Prostate gland (tissue), 2 donors: ENCODE results near the gene HLA-DQB1. TPM values are rescaled to one million over a fixed set of nuclear protein-coding genes. Genes with fewer than 3 reads are reported as not detected.

ENCODE experiments used
- DNase-seq: peaks from one replicate; pipeline ENCODE4 v3.0.0-alpha.2; 2019; ENCODE audit warnings: low spot score
- H3K27ac ChIP-seq, 2 donors: fragments of 200-600 bp; sonication (generic); 2 replicates each; pipeline ENCODE4 v1.5.1; 2017 to 2019
- H3K27me3 ChIP-seq: fragments of 200-600 bp; sonication (generic); replicated peaks from 2 replicates; pipeline ENCODE4 v1.5.1; 2019; ENCODE audit not compliant: insufficient read depth
- H3K36me3 ChIP-seq, 2 donors: fragments of 200-600 bp; sonication (generic); 1 replicate in 1 of 2; 2 replicates in 1 of 2; pipeline versions ENCODE4 v1.5.1 to v1.8.1; 2017 to 2019
- H3K4me1 ChIP-seq: fragments of 200-600 bp; sonication (generic); replicated peaks from 2 replicates; pipeline ENCODE4 v1.5.1; 2019
- H3K4me3 ChIP-seq, 2 donors: fragments of 200-600 bp; sonication (generic); 2 replicates each; pipeline ENCODE4 v1.5.1; 2017 to 2019
- H3K9me3 ChIP-seq: fragments of 200-600 bp; sonication (generic); 2 replicates; pipeline ENCODE4 v1.5.1; 2017
- POLR2A ChIP-seq: fragments of 450-650 bp; IDR thresholded peaks from one replicate; pipeline ENCODE4 v1.6.1; 2016; ENCODE audit warnings: antibody characterized with exemption, mild to moderate bottlenecking
- POLR2AphosphoS5 ChIP-seq: sonication (generic); formaldehyde crosslinking; IDR thresholded peaks from one replicate; pipeline ENCODE4 v1.6.1; 2017; ENCODE audit warnings: antibody characterized with exemption
- WGBS: methylation state at CpG from one replicate; pipeline ENCODE4 v1.1.5; 2018; 5-methylcytosine and 5-hydroxymethylcytosine counted together
- intact Hi-C: fragments of 100-400 bp; cut with DNase I; formaldehyde crosslinking; loops from one replicate; pipeline ENCODE4 v1.14.2; 2022
- total RNA-seq, 2 donors: library from RNA; depleted of rRNA; stranded (reverse); fragments of >200 nt; gene quantifications; one replicate each; pipeline ENCODE4 v1.1.0, GENCODE V29; 2016
- TF ChIP-seq, protein P1 (sequence below), 4 experiments: fragments of 200-600 bp in 2 of 4; fragments of 450-650 bp in 2 of 4; sonication (generic) in 2 of 4; IDR thresholded peaks; 1 replicate in 3 of 4; 2 replicates in 1 of 4; pipeline ENCODE4 v1.5.1; 2016 to 2019; ENCODE audit warnings: antibody characterized with exemption in 4 of 4, mild to moderate bottlenecking in 2 of 4, moderate library complexity in 2 of 4

Gene HLA-DQB1
- total RNA-seq, 2 donors from 2014 or later, result 1.0 to 3.0 TPM

DNA sequence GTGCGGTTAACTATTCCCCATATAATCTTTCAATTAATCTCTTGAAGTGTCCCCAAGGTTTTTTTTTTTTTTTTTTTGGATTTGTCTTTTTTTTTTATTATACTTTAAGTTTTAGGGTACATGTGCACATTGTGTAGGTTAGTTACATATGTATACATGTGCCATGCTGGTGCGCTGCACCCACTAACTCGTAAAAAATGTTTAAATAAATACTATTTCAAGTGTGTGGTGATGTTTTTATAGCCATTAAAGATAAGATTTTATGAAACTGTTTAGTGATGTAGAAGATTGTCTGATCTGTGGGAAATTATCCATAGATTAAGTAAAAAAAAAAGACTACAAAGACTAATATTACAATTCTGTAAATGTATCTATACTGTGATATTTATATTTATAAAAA, 41.9 kb downstream of the HLA-DQB1 start:
- WGBS, result 0% methylated on average over 1 of the region's 3 CpGs
- TF ChIP-seq POLR2A, result no peak
- TF ChIP-seq, protein P1, sequence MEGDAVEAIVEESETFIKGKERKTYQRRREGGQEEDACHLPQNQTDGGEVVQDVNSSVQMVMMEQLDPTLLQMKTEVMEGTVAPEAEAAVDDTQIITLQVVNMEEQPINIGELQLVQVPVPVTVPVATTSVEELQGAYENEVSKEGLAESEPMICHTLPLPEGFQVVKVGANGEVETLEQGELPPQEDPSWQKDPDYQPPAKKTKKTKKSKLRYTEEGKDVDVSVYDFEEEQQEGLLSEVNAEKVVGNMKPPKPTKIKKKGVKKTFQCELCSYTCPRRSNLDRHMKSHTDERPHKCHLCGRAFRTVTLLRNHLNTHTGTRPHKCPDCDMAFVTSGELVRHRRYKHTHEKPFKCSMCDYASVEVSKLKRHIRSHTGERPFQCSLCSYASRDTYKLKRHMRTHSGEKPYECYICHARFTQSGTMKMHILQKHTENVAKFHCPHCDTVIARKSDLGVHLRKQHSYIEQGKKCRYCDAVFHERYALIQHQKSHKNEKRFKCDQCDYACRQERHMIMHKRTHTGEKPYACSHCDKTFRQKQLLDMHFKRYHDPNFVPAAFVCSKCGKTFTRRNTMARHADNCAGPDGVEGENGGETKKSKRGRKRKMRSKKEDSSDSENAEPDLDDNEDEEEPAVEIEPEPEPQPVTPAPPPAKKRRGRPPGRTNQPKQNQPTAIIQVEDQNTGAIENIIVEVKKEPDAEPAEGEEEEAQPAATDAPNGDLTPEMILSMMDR (IDR thresholded peaks at IDR 0.05), result no peak
- TF ChIP-seq POLR2AphosphoS5, result no peak
- intact Hi-C loops, result no loop called here
- Histone ChIP-seq H3K27me3 (no peaks in the 10 kb centered on the region), H3K9me3 (no peaks in the 10 kb centered on the region), H3K27ac (no peak overlapping the region), H3K4me1 (no peaks in the 10 kb centered on the region), H3K36me3 (no peaks in the 10 kb centered on the region), H3K4me3 (no peak overlapping the region)
- DNase-seq, result no peak

DNA sequence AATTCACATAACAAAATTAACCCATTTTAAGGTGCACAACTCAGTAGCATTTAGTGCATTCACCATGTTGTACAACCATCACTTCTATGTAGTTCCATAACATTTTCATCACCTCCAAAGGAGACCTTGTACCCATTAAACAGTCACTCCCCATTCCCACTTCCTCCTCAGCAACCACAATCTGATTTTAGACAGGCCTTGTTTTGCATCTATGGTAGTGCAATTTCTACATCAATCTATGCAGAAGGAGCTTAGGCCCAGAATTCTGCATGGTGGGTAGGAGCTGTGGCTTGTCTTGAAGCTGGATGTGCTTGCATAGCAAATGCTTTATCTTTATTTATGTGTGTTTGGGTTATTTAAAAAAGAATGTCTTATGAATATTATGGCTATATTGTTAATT, 42.8 kb downstream of the HLA-DQB1 start:
- intact Hi-C loops, result no loop called here
- Histone ChIP-seq H3K4me1 (no peaks in the 10 kb centered on the region), H3K27me3 (no peaks in the 10 kb centered on the region), H3K36me3 (no peaks in the 10 kb centered on the region), H3K9me3 (no peaks in the 10 kb centered on the region), H3K27ac (no peak overlapping the region), H3K4me3 (no peak overlapping the region)
- TF ChIP-seq POLR2AphosphoS5 (no peak), POLR2A (no peak)
- TF ChIP-seq, protein P1 (IDR thresholded peaks at IDR 0.05), result no peak
- DNase-seq, result no peak

DNA sequence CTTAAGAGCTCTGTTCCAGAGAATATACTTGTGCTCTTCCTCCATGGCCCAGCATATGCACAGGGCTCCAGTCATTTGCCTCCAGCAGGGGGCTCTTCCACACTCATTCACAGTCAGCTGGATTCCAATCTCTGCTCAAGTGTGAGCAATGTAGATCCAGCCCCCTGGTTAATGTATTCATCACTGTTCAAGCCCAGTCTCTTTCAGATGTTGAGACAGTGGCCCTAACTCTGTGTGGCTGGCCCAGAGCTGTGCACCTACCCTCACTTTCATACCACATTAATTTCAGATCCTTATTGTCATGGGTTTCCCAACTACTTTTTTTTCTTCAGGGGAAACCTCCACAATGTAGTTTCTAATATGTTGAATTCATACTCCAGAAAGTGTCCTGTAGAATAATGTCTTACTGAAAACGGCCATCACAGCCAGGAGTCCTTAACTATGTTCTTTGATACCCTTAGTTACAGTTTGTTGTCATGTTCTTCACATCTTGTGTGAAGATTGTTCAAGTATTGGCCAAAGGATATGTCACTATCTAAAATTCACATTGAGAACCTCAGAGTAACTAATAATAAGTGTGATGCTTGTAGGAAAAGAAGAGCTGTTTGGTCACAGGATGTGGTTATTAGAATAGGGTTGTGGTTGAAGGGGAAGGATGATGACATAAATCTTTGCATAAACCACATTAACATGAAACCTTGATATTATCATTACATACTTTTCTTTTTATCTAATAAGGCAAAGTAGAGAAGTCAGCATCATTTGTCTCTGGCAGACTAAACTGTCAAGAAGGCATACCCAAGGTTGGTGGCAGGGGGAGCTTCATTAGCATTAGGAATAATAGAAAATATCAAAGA, 43.7 kb downstream of the HLA-DQB1 start:
- intact Hi-C loops, result no loop called here
- H3K27me3 ChIP-seq, result no peaks in the 10 kb centered on the region
- H3K9me3 ChIP-seq, result no peaks in the 10 kb centered on the region
- H3K4me1 ChIP-seq, result no peaks in the 10 kb centered on the region
- no peak overlapping the region for H3K4me3 ChIP-seq
- WGBS, result 31% methylated on average over 1 of the region's 1 CpG
- H3K27ac ChIP-seq, result no peak overlapping the region
- DNase-seq, result no peak
- H3K36me3 ChIP-seq, result no peaks in the 10 kb centered on the region
- TF ChIP-seq, protein P1 (IDR thresholded peaks at IDR 0.05), result peak in 1 of 4 experiments; percentile 28
- TF ChIP-seq POLR2A (no peak), POLR2AphosphoS5 (peak; percentile 33)

DNA sequence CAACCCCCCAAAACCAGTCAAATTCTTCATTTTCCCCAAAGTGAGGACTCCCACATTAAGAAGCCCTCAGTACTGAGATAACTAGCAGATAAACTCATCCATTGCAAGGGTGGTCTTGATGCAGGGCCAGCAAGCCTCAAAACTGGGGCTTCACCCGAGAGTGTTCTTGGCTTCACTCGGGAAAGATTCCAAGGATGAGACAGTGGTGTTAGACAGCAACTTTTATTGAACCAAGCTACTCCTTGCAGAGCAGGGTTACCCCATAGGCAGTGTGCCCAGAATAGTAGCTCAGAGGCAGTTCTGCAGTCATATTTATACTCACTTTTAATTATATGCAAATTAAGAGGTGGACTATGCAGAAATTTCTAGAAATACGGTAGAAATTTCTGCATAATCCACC, 45.1 kb downstream of the HLA-DQB1 start:
- no peak for DNase-seq
- intact Hi-C loops, result no loop called here
- 36% methylated on average over 2 of the region's 3 CpGs for WGBS

More for the DNA sequence above, 45.1 kb downstream of the HLA-DQB1 start:
- Histone ChIP-seq H3K4me3 (no peak overlapping the region), H3K4me1 (no peaks in the 10 kb centered on the region), H3K27ac (no peak overlapping the region), H3K27me3 (no peaks in the 10 kb centered on the region), H3K36me3 (no peaks in the 10 kb centered on the region), H3K9me3 (no peaks in the 10 kb centered on the region)
- no peak for TF ChIP-seq POLR2A
- TF ChIP-seq, protein P1 (IDR thresholded peaks at IDR 0.05), result no peak
- TF ChIP-seq POLR2AphosphoS5, result no peak
